ENCODE measurements around the gene CCS.

DNA sequence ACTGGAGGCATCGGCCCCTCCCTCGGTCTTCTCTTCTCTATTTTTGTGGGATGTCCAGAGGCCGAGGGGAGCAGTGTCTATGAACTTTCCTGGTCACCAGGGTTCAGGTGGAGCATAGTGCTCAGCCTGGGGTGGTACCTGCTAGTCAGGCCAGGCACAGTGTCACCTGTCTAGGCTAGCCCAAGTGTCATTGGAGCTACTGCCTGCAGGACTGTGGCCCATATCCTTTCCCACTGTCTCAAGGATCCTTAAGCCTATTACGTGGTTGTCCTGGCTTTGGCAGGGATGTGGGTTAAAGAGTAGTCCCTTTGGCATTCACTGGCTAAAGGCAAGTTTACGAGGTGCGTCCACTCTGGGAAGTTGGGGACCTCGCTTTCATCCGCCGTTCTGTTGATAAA is 32.8 kb downstream of the CCS start:
- no peak for TF ChIP-seq EZH2 (IDR thresholded peaks at IDR 0.05)
- TF ChIP-seq POLR2AphosphoS5 (IDR thresholded peaks at IDR 0.05; ENCODE audit: borderline replicate concordance, low read depth, low read length): no peak
- no peak for TF ChIP-seq FOXP2 (optimal IDR thresholded peaks at IDR 0.05; ENCODE audit: control extremely low read depth, extremely low read length, insufficient read depth)

All from SK-N-MC (cell line).